Kidney tubule cell (primary cell): ENCODE data around the gene OTOF.

Experiments used
- DNase-seq: peaks from one replicate; pipeline ENCODE4 v3.0.0-alpha.2; 2018; ENCODE audit warnings: low spot score

OTOF gene

DNA sequence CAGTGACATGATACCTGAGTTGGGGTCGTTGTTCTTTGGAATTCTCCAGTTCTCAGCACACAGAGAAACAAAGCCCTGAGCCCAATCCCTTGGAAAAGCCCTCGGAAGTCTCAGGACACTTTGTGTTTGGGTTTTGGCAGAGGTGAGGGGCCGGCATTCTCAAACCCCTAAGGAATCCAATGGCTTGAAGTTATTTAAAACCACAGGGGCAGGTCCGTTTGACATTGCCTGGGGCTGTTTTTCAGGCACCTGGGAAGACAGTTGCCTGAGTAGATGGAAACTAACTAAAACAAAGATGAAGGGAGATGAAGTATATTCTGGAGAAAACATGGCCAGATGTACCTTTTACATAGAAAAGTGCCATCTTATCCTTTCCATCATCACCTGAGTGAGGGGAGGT, 22.5 kb upstream of the OTOF start:
- no peak for DNase-seq

DNA sequence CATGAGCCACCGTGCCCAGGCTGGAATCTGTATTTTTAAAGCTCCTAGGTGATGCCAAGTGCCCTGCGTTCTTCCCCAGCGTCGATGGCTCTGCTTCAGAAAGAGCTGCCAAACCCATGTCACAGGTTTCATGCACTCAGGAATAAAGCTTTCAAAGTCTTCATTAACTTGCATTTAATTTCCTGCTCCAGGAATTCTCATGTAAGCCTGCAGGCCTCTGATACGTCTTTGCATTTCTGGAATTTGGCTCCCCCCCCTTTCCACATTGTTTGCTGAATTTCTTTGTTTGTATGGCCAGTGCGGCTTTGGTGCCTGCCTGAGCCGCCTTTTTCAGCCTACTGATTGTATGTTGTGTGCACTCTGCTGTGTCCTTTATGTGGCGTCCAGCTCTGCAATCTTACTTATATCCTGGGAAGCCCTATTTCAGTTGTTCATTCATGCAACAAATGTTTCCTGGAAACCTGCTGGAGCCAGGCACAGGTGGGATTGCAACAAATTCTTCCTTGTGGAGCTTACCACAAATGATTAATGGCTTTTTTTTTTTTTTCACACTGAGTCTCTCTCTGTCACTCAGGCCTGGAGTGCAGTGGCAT, 17.9 kb upstream of the OTOF start:
- DNase-seq = peak; percentile 96

DNA sequence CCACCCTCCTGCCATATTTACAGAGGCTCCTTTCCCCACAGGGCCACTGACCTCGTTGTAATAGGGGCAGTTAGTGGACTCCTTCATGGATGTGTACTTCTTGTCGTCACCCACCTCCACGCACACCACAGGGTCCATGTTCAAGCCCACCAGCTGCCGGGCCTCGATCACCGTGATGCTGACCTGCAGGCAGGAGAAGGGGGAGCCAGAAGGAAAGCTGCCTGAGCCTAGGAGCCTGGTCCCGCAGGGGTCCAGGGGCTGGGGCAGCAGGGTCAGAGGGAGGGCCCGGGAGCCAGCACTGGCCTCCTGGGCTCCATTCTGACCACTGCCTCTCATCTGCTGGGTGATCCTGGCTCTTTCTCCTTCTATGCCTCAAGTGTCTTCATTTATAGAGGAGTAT, 17.0 kb upstream of the OTOF start:
- no peak for DNase-seq

DNA sequence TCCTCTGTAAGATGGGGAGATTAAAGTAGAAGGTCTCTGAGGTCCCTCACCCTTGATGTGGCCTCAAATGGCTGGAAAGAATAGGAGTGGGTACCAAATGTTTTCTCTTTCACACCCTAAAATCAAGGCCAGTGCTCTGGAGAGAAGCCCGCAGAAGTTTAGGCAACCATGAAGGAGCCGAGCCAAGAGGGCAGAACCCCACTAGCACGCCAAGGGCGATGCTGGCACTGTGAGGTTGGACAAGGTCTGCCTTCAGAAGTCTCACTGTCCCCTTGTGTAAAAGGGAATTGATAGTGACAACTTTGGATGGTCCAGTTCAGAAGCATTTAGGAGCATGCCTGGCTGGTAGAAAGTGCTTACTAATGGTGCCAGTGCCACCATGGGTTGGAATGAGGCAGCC, 16.3 kb upstream of the OTOF start:
- DNase-seq = no peak

DNA sequence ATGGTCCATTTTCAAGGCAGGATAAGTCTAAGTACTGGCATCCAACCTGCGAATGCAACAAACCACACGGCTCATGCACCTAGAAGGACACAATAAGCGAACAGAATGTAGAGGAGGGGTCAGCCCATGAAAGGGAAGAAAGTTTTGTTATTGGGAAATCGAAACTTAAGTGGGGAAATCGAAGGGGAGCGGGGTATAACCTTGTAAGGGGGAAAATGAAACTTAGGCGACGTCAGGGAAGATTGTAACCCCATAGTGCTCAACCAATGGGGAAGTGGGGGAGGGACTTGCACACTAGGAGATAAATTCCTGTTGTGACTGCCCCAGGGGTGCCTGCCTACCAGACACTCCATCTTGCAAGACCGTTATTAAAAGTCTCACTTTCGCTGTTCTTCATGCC, 15.6 kb upstream of the OTOF start:
- DNase-seq = no peak

DNA sequence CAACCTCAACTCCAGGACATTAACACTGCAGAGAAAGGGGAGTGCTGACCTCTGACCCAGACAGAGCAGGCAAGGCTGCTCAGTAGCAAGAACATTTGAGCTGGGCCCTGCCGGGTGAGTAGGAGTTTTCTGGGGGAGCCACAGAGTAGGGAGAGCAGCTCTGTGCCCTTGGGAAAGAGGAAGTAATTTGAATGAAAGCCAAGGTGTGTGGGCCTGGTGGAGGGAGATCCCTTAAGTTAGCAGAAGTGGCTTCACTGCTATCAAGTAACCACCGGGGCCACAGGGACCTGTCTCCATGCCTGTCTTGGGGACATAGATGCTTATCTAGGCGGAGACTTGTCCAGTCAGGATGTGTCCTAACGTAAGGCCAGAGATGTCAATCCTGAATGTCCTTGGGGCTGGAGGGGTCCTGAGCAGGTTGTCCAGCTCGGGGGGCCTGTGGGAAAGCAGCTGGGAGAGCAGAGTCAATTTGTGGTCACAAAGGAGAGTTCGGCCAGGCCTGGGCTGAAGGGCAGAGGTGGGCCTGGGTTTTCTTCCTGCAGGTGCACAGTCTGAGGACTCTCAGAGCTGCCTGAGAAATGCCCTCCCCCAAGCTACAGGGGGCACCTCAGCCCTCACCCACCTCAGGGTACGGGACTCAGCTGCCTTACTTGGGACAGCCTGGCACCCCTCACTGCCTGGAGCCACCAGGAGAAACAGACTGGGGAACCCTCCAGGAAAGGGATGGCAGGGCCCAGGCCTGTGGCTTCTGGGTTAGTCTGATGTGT, 15.0 kb upstream of the OTOF start:
- no peak for DNase-seq

DNA sequence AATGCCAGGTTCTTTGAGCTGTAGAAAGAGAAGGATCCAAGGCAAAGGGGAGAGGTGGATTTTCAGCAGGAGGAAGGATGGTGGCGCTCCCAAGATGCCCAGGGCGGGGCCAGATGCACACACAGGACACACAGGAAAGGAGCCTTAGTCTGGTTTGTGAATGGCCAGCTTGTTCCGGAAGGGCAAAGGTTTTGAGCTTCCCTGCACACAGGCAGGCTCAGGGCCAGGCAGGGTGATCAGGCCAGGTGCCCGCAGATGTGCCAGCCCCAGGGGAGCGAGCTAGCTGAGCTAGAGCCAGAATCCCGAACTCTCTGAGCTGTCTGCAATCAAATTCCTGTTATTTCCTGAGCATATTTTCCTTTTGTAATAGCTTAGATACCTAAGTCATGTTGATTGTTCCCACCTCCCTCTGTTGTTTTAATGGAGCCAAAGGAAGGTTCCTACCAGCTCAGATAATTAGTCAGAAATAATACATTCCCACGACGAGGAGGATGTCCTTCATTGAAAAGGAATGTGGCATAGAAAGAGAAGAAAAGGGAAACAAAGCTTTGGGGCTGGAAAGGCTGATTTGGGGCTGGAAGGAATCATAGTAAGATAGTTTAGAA, 13.7 kb upstream of the OTOF start:
- no peak for DNase-seq

DNA sequence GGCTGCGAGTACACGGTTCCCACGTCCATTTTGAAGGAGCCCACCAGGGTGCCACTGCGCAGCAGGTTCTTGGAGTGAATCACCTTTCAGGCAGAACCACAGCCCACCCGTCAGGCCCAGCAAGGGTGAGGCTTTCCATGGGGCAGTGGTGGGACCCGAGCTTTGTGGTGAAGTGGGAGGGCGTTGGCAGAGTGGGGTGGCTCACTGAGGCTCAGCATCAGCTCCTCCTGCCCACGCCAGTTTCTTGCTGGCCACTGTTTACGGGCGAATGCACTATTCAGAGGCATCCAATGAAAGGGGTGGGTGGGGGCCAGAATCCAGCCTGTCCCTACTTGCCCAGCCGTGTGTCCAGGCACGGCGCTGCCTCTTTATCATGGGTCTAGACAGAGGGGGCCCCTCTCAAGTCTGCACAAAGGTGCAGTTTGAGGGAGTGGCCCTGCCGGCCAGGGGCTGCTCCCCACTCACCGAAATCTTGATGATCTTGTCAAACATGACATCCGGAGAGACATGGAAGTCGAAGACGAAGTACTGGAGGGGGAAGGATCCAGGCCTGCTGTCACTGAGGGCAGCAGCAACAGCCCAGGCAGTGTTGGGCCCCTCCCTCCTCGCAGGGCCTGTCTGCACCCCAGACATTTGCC, 11.4 kb upstream of the OTOF start:
- DNase-seq = no peak

DNA sequence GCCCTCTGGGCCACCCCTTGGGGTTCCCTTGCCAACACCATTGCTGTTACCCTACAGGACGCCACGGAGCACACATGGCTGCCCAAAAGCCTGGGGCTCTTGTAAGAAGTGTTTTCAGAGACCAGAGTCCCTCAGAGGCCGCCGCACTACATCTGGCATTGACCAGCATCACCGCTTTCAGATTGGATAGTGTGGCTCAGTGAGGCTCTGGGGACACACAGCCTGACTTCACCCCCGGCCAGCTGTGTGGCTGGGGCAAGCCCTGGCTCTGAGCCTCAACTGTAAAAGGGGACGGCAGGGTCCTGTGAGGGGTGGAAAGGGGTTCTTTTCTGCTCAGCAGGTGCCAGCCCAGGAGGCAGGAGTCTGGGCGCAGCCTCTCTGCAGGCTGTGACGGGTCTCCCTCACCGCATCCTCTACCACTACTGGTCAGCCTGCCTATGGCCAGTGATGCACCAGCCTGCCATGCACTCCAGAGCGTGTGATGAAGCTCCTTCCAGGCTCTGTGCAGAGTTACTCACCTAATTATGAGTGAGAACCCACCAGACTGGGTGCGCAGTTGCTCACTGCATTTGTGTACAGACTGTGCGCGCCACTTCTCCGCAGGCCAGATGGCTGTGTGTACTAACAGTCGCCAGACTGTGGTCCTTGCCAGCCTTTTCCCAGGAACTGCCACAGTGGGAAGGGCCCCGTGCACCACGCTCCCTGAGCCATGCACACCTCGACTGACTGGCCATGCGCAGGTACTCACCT, 10.7 kb upstream of the OTOF start:
- DNase-seq = no peak

DNA sequence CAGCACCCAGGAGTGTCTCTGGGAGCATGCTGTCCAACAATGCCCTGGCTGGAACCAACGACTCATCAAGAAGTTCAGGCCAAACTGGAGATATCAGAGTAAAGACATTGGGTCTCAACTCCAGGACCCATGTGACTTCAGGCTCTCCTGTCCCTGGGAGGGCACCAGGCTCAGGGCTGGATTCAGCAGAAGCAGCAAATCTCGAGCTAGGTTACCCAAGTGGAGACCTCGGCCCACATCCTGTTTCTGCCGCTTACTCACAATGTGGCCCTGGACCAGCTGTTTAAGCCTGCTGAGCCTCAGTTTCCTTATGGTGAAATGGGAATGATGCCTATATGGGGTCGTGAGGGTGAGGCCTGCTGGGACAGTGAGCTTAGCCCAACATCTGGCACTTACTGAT, 9.3 kb upstream of the OTOF start:
- no peak for DNase-seq

DNA sequence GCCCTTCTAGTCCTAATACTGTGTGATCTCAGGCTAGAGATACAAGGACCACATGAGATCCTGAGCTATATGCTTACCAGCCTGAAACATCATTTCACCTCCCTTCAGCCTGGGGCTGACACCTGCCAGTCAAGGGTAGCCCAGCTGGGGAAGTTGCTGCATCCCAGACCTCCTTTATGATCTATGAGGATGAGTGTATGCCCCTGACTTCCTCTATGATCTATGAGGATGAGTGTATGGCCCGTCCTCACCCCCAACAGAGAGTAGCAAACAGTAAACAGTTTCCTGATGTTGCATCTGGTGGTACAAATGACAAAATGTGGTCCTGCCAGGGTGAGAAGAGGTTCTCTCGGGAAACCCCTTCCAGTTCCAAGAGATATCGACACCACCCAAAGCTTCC, 8.9 kb upstream of the OTOF start:
- DNase-seq = no peak

DNA sequence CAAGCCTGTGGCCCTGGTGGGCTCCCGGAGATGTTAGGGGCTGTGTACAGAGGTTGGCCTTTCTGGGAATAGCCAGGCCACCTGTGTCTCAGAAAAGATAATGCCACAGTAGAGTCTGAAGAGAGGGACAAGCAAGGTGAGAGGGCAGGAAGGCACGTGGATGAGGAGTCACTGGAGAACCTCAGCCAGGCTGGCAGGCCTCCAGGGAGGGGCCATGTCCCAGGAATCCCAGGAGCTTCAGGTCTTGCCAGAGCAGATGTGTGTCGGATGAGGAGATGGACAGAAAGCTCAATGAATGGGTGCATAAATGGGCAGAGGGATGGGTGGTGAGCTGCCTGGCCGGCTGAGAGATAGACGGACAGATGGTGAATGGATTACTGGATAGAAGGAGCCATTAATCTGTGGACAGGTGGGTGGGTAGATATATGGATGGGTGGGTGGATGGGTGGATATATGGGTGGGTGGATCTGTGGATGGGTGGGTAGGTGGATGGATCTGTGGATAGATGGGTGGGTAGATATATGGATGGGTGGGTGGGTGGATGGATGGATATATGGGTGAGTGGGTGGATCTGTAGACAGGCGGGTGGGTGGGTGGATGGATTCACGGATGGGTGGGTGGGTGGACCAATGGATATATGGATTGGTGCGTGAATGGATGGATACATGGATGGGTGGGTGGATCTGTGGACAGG, 7.9 kb upstream of the OTOF start:
- no peak for DNase-seq

DNA sequence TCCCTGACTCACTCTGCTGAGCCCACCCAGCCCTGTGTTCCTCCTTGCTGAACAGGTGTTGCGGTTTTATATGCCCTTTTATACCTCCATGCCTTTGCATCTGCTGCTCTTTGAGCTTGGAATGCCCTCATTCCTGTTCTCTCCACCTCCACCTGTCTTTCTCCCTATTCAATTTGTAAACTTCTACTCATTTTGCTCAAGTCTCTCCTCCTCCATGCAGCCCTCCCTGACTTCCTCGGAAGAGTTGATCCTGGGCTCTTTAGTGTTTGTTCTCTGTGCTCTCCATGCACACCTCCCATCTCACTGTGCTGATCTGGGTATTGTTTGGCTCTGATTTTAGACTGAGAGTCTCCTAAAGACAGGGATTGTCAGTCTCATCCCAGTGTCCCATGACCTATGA, 7.2 kb upstream of the OTOF start:
- no peak for DNase-seq

DNA sequence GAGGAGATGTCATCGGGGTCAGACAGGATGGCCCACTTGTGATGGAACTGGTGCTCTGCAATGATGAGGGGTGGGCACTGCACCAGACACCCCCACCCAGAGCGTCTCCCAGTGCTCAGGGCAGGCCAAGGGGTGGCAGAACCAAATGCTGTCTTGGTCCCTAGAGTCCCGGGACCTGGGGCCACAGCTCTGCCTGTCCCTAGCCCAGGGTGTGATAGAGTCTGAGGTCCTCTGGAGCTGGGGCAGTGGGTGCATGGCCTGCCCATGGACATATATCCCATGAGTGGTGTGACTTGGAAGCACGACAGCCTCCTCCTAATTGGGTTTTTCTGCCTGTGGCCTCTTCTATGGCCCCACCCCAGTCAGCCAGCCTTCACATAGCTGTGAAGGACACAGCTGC, 6.7 kb upstream of the OTOF start:
- DNase-seq = no peak

DNA sequence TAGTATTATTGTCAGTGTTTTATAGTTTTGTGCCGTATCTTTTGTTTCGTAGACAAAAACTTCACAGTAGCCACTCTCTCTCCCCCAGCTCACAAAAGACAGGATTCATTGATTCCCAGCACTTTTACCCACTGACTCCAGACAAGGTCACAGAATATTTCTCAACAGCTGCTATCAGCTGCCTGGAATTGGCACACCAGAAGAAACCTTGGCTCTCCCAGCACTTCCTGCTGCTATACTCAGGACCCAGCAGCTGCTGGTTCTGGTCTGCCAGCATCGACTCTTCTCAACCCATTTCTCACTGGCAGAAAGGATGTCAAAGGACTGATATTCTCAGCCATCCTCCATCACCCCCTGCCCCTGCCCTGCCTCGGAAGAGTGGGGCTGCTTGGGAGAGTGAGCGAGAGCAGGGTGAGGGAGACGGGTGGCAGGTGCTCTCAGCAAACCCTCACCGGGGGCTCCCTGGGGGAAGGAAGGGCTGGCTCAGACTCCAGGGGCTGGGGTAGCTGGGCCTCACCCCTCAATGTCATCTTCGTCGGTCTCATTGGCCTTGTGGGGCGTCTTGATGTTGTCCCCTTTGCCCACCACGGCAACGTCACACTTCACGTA, 6.1 kb upstream of the OTOF start:
- DNase-seq = no peak

DNA sequence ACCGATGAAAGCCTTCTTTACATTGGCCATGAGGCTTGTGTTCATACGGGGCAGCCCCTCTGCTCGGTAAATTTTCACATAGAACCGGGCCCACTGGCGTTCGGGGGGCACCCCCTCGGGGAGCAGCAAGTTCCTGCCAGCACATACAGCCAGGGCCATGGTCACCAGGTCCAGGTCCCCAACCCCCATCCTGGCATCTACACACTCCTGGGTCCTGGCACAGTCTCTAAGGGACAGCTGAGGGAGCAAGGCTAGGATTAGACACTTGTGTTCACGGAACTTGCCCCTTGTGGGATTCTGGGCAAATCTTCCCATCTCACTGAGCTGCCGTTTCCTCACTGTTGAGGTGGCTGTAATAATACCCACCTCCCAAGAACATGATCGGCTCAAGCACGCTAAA, 5.6 kb upstream of the OTOF start:
- DNase-seq = no peak

DNA sequence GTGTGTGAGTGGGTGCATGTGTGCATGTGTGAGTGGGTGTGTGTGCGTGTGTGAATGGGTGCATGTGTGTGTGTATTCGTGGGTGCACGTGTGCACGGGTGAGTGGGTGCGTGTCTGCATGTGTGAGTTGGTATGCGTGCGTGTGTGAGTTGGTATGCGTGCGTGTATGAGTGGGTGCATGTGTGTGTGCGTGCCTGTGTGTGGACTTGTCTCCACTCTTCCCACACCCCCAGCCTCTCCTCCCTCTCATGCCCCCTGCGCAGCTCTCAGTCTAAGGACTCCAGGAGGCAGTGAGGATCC, 5.1 kb upstream of the OTOF start:
- DNase-seq = no peak

DNA sequence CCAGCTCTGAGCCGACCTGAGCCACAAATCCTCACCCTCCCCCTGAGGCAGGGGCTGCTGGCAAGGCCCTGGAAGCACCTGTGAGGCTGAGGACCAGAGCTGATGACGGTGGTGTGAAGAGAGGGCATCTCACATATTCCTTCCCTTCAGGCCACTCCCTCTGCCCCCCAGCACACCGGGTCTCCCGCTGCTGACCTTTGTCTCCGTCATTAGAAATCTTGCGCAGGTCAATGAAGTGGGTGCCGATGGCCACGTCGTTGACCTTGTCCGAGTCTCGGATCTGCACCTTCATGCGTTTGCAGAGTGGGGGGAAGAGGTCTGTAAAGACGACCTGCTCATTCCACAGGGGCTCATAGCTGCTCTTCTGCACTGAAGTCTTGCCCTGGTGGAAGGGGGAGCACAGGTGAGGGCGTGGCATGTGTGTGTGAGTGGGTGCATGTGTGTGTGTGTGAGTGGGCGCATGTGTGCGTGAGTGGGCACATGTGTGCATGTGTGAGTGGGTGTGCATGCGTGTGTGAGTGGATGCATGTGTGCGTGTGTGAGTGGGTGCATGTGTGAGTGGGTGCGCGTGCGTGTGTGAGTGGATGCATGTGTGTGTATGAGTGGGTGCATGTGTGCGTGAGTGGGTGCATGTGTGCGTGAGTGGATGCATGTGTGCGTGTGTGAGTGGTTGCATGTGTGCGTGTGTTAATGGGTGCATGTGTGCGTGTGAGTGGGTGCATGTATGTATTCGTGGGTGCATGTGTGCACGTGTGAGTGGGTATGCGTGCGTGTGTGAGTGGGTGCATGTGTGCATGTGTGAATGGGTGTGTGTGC, 4.5 kb upstream of the OTOF start:
- no peak for DNase-seq

DNA sequence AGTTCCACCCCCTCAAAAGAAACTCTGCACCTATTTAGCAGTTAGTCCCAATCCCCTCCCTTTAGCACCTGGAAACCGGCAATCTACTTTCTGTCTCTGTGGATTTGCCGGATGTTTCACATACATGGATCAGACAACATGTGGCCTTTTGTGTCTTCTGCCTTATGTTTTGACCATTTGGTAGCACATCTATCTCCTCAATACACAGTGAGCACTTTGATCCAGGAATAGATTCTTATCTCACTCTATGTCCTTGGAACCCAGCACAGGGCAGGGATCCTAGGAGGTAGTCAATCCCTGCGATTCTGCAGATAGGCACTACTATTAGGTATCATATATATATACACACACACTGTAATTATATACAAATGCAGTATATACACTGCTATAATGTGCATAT, 3.8 kb upstream of the OTOF start:
- DNase-seq = no peak

DNA sequence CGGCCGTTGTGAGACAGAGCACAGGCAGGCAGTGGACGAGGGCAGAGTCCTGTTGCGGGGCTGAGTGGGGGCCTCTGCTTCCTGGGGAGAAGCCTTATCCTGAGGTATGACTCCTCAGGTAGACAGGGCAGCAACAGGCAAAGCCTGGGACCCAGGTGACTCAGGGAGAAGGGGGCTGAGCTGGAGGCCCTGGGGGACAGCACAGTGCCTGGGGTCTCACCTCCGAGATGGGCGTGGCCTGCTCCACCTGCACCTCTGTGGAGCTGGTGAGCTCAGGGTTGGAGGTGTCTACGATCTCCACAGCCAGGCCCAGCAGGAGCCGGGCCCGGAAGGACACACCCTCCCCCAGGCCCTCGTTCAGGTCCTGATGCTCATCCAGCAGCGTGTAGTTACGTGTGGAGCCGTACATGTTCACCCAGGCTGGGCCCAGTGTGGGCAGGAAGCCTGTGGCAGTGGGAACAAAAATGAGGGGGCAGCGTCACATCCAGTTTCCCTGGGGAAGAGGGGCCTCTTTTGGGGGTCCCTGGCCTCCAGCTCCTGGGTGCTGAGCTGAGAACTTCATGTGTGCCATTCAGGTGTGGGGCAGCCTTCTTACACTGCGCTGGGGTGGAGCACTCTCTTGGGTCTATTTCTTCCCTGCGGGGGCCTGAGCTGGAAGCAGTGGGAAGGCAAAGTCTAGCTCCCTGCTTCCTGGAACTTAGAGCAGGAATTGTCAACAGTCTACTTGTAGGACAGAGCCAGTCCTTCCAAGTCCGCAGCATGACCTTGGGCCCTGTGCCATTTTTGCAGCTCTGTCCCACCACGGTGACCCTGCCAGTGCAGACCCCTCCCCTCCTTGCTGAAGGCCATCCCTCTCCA, 2.9 kb upstream of the OTOF start:
- DNase-seq = no peak
